Caco-2 (cell line): ENCODE measurements around the gene CHST3. TPM values are rescaled to one million over a fixed set of nuclear protein-coding genes. Genes with fewer than 3 reads are reported as not detected.

Experiments used
- BruUV-seq: library from RNA; stranded (reverse); fragments of 400-500 nt; replicated peaks from 2 replicates; lab custom pipeline; 2021; lab: Mats Ljungman, UMichigan
- CTCF ChIA-PET: fragments of 300-600 bp; sonication (Branson Sonifier 250); formaldehyde crosslinking; loops from one replicate; lab custom pipeline; 2022; ENCODE audit warnings: antibody characterized with exemption; lab: Charles Lee
- POLR2A ChIA-PET: fragments of 300-600 bp; sonication (Branson Sonifier 250); formaldehyde crosslinking; loops from one replicate; lab custom pipeline; 2022; ENCODE audit warnings: antibody characterized with exemption; lab: Charles Lee
- DNase-seq, 2 experiments: peaks; one replicate each; pipeline versions ENCODE4 v3.0.0 to v3.0.0-alpha.2; 2020 to 2022
- H3K27me3 ChIP-seq: replicated peaks from 2 replicates; pipeline ENCODE4 v1.6.0; 2011; ENCODE audit warnings: low read length; ENCODE audit not compliant: control insufficient read depth, insufficient read depth
- H3K36me3 ChIP-seq: 2 replicates; pipeline ENCODE4 v1.5.1; 2011; ENCODE audit warnings: low read length; ENCODE audit not compliant: control insufficient read depth, insufficient read depth
- H3K4me1 ChIP-seq: fragments of 250-450 bp; sonication (Bioruptor Pico); 2 replicates; pipeline ENCODE4 v1.5.1; 2020; ENCODE audit warnings: mild to moderate bottlenecking
- H3K4me3 ChIP-seq: 2 replicates; pipeline ENCODE4 v1.5.1; 2011; ENCODE audit warnings: low read depth, mild to moderate bottlenecking, control low read depth, low read length
- H3K9me3 ChIP-seq: fragments of 250-450 bp; sonication (Bioruptor Pico); 2 replicates; pipeline ENCODE4 v1.5.1; 2020; ENCODE audit warnings: mild to moderate bottlenecking, moderate library complexity
- H3K27ac Mint-ChIP-seq: one replicate; pipeline ENCODE4 v1.8.0; 2022; ENCODE audit warnings: mixed read lengths; ENCODE audit not compliant: unreplicated experiment
- H3K27me3 Mint-ChIP-seq: one replicate; pipeline ENCODE4 v1.8.0; 2022; ENCODE audit warnings: mixed read lengths; ENCODE audit not compliant: insufficient read depth, unreplicated experiment
- H3K36me3 Mint-ChIP-seq: one replicate; pipeline ENCODE4 v1.8.0; 2022; ENCODE audit warnings: mild to moderate bottlenecking, mixed read lengths; ENCODE audit not compliant: insufficient read depth, unreplicated experiment
- H3K4me1 Mint-ChIP-seq: one replicate; pipeline ENCODE4 v1.8.0; 2022; ENCODE audit warnings: low read depth, mixed read lengths; ENCODE audit not compliant: unreplicated experiment
- H3K4me3 Mint-ChIP-seq: one replicate; pipeline ENCODE4 v1.8.0; 2022; ENCODE audit warnings: mild to moderate bottlenecking, moderate library complexity, mixed read lengths; ENCODE audit not compliant: unreplicated experiment
- H3K9me3 Mint-ChIP-seq: one replicate; pipeline ENCODE4 v1.8.0; 2022; ENCODE audit warnings: mixed read lengths; ENCODE audit not compliant: unreplicated experiment
- intact Hi-C: fragments of 100-400 bp; cut with micrococcal nuclease; formaldehyde crosslinking; loops from one replicate; pipeline ENCODE4 v1.10.0; 2022; ENCODE audit not compliant: unreplicated experiment
- total RNA-seq: library from RNA; stranded (reverse); gene quantifications from 2 replicates; pipeline ENCODE4 v1.2.3, GENCODE V29; 2022
- TF ChIP-seq, protein P1 (sequence below), 2 experiments: fragments of 200-600 bp in 1 of 2; IDR thresholded peaks; 1 replicate in 1 of 2; 2 replicates in 1 of 2; pipeline versions ENCODE4 v1.5.1 to v1.8.0; 2011 to 2022; ENCODE audit warnings: antibody characterized with exemption in 1 of 2, control low read depth in 1 of 2, inconsistent platforms in 1 of 2, low read depth in 1 of 2, low read length in 1 of 2, mild to moderate bottlenecking in 1 of 2, moderate library complexity in 1 of 2; ENCODE audit not compliant: insufficient read depth in 1 of 2, severe bottlenecking in 1 of 2, unreplicated experiment in 1 of 2

CHST3 gene
- total RNA-seq, 1 experiment from 2014 or later, result 46.0 TPM

DNA sequence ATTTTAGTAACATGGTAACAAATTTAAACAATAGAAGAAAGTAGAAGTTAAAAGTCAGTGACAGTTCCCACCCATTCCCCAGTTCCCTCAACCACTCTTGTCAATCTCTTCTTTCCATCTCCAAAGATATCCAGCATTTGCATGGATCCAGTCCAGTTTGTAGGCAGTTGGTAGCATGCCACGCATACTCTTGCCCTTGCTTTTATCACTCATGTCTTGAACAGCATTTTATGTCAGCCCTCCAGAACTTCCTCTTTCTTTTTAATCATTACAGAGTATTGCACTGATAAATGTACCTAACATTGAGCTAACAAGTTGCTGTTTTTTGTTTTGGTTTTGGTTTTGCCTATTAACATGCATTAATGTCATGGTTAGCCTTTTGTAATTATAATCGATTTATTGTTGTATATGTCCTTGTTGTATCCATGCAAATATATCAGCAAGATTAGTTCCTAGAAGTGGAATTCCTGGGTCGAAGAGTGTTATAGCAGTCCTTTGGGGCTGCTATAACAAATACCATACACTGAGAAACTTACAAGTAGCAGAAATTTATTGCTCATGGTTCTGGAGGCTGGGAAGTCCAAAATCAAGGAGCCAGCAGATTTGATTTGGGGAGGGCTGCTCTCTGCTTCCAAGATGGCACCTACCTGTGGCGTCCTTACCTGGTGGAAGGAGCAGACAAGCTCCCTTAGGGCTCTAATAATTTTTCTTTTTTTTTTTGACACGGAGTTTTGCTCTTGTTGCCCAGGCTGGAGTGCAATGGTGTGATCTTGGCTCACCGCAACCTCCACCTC lies 25.7 kb downstream of the CHST3 start:
- CTCF ChIA-PET, result no interaction called here
- no peaks in the 10 kb centered on the region for H3K27me3 Mint-ChIP-seq
- TF ChIP-seq, protein P1, sequence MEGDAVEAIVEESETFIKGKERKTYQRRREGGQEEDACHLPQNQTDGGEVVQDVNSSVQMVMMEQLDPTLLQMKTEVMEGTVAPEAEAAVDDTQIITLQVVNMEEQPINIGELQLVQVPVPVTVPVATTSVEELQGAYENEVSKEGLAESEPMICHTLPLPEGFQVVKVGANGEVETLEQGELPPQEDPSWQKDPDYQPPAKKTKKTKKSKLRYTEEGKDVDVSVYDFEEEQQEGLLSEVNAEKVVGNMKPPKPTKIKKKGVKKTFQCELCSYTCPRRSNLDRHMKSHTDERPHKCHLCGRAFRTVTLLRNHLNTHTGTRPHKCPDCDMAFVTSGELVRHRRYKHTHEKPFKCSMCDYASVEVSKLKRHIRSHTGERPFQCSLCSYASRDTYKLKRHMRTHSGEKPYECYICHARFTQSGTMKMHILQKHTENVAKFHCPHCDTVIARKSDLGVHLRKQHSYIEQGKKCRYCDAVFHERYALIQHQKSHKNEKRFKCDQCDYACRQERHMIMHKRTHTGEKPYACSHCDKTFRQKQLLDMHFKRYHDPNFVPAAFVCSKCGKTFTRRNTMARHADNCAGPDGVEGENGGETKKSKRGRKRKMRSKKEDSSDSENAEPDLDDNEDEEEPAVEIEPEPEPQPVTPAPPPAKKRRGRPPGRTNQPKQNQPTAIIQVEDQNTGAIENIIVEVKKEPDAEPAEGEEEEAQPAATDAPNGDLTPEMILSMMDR (IDR thresholded peaks at IDR 0.05; ENCODE audit: insufficient read depth in 1 of 2, low read depth in 1 of 2, low read length in 1 of 2, severe bottlenecking in 1 of 2, unreplicated experiment in 1 of 2), result no peak
- BruUV-seq, result no TSS peak
- no peak overlapping the region for H3K4me3 Mint-ChIP-seq
- no peak for DNase-seq
- intact Hi-C loops, result no loop called here
- Histone ChIP-seq H3K9me3 (peaks cover 10% of the 10 kb centered on the region; the same call in 1 of the 2 replicates), H3K4me1 (no peaks in the 10 kb centered on the region), H3K27me3 (no peaks in the 10 kb centered on the region), H3K4me3 (no peak overlapping the region), H3K36me3 (peaks cover 1% of the 10 kb centered on the region; the same call in 1 of the 2 replicates)
- peaks cover 39% of the 10 kb centered on the region for H3K36me3 Mint-ChIP-seq
- H3K9me3 Mint-ChIP-seq, result peaks cover 11% of the 10 kb centered on the region
- no peak overlapping the region for H3K27ac Mint-ChIP-seq
- H3K4me1 Mint-ChIP-seq, result peaks cover 9% of the 10 kb centered on the region
- POLR2A ChIA-PET, result no interaction called here

DNA sequence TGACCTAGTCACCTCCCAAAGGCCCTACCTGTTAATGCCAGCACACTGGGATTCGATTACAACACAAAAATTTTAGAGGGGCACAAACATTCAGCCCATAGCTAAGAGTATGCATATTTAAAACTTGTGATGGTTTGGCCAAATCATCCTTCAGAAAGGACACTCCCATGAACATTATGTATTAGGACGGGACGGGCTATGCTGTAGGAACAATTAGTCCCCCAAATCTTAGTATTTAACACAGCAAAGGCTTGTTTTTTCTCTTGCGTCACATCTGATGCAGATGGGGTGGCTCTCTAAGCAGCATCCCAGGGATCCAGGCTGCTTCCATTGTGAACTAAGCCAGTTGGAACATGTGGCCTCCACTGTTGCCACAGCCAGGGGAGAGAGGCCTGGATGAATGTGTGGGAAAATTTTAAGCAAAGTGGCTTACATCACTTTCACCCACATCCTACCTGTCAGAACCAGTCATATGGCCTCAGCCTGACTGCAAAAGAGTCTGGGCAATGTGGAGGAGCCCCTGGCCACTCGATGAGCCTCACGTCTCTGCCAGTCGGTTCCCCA lies 26.6 kb downstream of the CHST3 start:
- Mint-ChIP-seq H3K36me3 (peaks cover 31% of the 10 kb centered on the region), H3K27me3 (no peaks in the 10 kb centered on the region), H3K27ac (no peak overlapping the region), H3K9me3 (peaks cover 11% of the 10 kb centered on the region), H3K4me1 (peaks cover under 1% of the 10 kb centered on the region), H3K4me3 (no peak overlapping the region)
- DNase-seq, result no peak
- POLR2A ChIA-PET, result no interaction called here
- CTCF ChIA-PET, result no interaction called here
- H3K27me3 ChIP-seq, result no peaks in the 10 kb centered on the region
- peaks cover 10% of the 10 kb centered on the region; the same call in 1 of the 2 replicates for H3K9me3 ChIP-seq
- no TSS peak for BruUV-seq
- TF ChIP-seq, protein P1 (IDR thresholded peaks at IDR 0.05; ENCODE audit: insufficient read depth in 1 of 2, low read depth in 1 of 2, low read length in 1 of 2, severe bottlenecking in 1 of 2, unreplicated experiment in 1 of 2), result no peak
- peaks cover 1% of the 10 kb centered on the region; the same call in 1 of the 2 replicates for H3K36me3 ChIP-seq
- intact Hi-C loops, result no loop called here
- H3K4me3 ChIP-seq, result no peak overlapping the region
- H3K4me1 ChIP-seq, result no peaks in the 10 kb centered on the region

DNA sequence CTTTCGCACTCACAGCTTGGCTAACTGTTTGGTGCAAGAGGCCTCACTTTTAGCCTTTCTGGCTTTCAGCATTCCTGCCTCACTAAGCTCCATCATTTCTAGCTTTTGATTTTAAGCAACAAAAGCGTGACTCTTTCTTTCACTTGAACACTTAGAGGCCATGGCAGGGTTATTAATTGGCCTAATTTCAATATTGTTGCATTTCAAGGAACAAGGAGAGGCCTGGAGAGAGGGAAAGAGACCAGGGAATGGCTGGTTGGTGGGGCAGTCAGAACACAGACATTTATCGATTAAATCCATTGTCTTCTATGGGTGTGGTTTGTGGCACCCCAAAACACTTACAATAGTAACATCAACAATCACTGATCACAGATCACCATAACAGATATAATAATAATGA lies 31.3 kb downstream of the CHST3 start:
- TF ChIP-seq, protein P1 (IDR thresholded peaks at IDR 0.05; ENCODE audit: insufficient read depth in 1 of 2, low read depth in 1 of 2, low read length in 1 of 2, severe bottlenecking in 1 of 2, unreplicated experiment in 1 of 2), result no peak
- BruUV-seq, result no TSS peak
- Mint-ChIP-seq H3K4me1 (peaks cover 19% of the 10 kb centered on the region), H3K9me3 (no peaks in the 10 kb centered on the region), H3K27ac (no peak overlapping the region), H3K36me3 (peaks cover 10% of the 10 kb centered on the region), H3K4me3 (no peak overlapping the region), H3K27me3 (no peaks in the 10 kb centered on the region)
- Histone ChIP-seq H3K27me3 (no peaks in the 10 kb centered on the region), H3K4me1 (no peaks in the 10 kb centered on the region), H3K4me3 (no peak overlapping the region), H3K36me3 (no peaks in the 10 kb centered on the region), H3K9me3 (no peaks in the 10 kb centered on the region)
- ChIA-PET POLR2A (no interaction called here), CTCF (interaction anchor here (1.5 to 2.2 kb wide), 2 partner anchors 53 to 99 kb away, joined by 7 to 12 read pairs; no protein-coding TSS in a partner anchor)
- no peak for DNase-seq
- intact Hi-C loops, result no loop called here
